OCI-LY1 (cell line): ENCODE results near the gene PWWP3B.
"Not testable (repeated sequence)": the region's sequence is repeated elsewhere in the genome, so short reads cannot be mapped to it uniquely, and the experiment has no call there.

ENCODE experiments used
- H2AFZ ChIP-seq: fragments of 200-600 bp; sonication (generic), shearing (Covaris generic); 2 replicates; pipeline ENCODE4 v1.6.0; 2014; ENCODE audit warnings: antibody characterized with exemption, mild to moderate bottlenecking, low read length
- H3F3A ChIP-seq: fragments of 200-600 bp; sonication (generic), shearing (Covaris generic); 2 replicates; pipeline ENCODE4 v1.6.0; 2014; ENCODE audit warnings: mild to moderate bottlenecking, antibody characterized with exemption, low read length, moderate library complexity; ENCODE audit not compliant: insufficient read depth
- H3K27ac ChIP-seq: fragments of 200-600 bp; sonication (generic); 2 replicates; pipeline ENCODE4 v1.5.1; 2014; ENCODE audit warnings: low read length, mixed run types, mild to moderate bottlenecking, low read depth; ENCODE audit not compliant: poor library complexity, severe bottlenecking
- H3K27me3 ChIP-seq: fragments of 200-600 bp; sonication (generic); 2 replicates; pipeline ENCODE4 v1.6.0; 2014; ENCODE audit warnings: antibody characterized with exemption, mild to moderate bottlenecking, low read length, moderate library complexity; ENCODE audit not compliant: insufficient read depth
- H3K36me3 ChIP-seq: fragments of 200-600 bp; sonication (generic); 2 replicates; pipeline ENCODE4 v1.6.1; 2014; ENCODE audit warnings: mild to moderate bottlenecking, antibody characterized with exemption, low read length, moderate library complexity, mixed read lengths; ENCODE audit not compliant: insufficient read depth
- H3K4me1 ChIP-seq: fragments of 200-600 bp; sonication (generic); 2 replicates; pipeline ENCODE4 v1.5.1; 2014; ENCODE audit warnings: mild to moderate bottlenecking, low read length, moderate library complexity; ENCODE audit not compliant: insufficient read depth, severe bottlenecking
- H3K4me2 ChIP-seq: fragments of 200-600 bp; sonication (generic), shearing (Covaris generic); 2 replicates; pipeline ENCODE4 v1.6.1; 2014; ENCODE audit warnings: low read length
- H3K4me3 ChIP-seq: fragments of 200-600 bp; sonication (generic); 2 replicates; pipeline ENCODE4 v1.5.1; 2014; ENCODE audit warnings: low read length, low read depth, mild to moderate bottlenecking, mixed read lengths; ENCODE audit not compliant: poor library complexity, severe bottlenecking
- H3K79me2 ChIP-seq: fragments of 200-600 bp; shearing (Covaris generic); 2 replicates; pipeline ENCODE4 v1.6.1; 2016; ENCODE audit warnings: mixed run types, low read length, mixed read lengths; ENCODE audit not compliant: insufficient read depth
- H3K9ac ChIP-seq: fragments of 200-600 bp; sonication (generic), shearing (Covaris generic); 2 replicates; pipeline ENCODE4 v1.6.1; 2014; ENCODE audit warnings: mild to moderate bottlenecking, low read length, mixed read lengths
- H3K9me2 ChIP-seq: fragments of 200-600 bp; sonication (generic), shearing (Covaris generic); 2 replicates; pipeline ENCODE4 v1.6.1; 2014; ENCODE audit warnings: low read depth, mild to moderate bottlenecking, low read length, mixed read lengths
- H3K9me3 ChIP-seq: fragments of 200-600 bp; shearing (Covaris generic); 2 replicates; pipeline ENCODE4 v1.6.1; 2014; ENCODE audit warnings: low read length, mixed read lengths
- H4K20me1 ChIP-seq: fragments of 200-600 bp; sonication (generic), shearing (Covaris generic); 2 replicates; pipeline ENCODE4 v1.6.0; 2016; ENCODE audit warnings: mild to moderate bottlenecking, low read length; ENCODE audit not compliant: insufficient read depth
- EZH2 ChIP-seq: fragments of 200-600 bp; sonication (generic), shearing (Covaris generic); IDR thresholded peaks from 2 replicates; pipeline ENCODE4 v1.8.0; 2017; ENCODE audit warnings: borderline replicate concordance, mixed run types, mild to moderate bottlenecking, antibody characterized with exemption, low read length, moderate library complexity, mixed read lengths
- TF ChIP-seq, protein P1 (sequence below): fragments of 200-600 bp; sonication (generic), shearing (Covaris generic); IDR thresholded peaks from 2 replicates; pipeline ENCODE4 v1.5.1; 2017; ENCODE audit warnings: mild to moderate bottlenecking, antibody characterized with exemption, low read length, moderate library complexity, mixed read lengths

Gene PWWP3B

DNA sequence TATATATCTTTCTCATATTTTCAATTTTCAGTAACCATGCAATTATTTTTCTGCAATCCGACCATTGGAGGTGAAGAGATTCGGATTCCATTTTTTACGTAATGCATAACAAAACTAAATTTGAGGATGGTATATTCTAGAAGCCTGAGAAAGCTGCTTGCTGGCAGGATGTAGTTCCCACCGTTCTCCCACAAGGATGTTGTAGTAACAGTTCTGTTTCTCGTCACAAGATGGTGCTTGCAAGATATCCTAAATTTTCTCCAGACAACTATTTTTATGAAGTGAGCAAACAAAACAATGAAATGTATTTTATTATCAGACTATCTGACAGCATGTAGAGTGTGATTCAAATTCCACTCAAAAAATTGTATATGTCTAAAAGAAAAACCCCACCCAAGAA lies 10.7 kb downstream of the PWWP3B start:
- Histone ChIP-seq H3K9me2 (no peaks in the 10 kb centered on the region), H3K27me3 (no peaks in the 10 kb centered on the region), H4K20me1 (no peaks in the 10 kb centered on the region)

GRCh38 chrX:106183685-106184084 lies 15.6 kb downstream of the PWWP3B start:
- not testable (repeated sequence) for H3K9ac ChIP-seq, H3K4me1 ChIP-seq, H3K36me3 ChIP-seq, H3K9me2 ChIP-seq, H3K27me3 ChIP-seq, H2AFZ ChIP-seq, H4K20me1 ChIP-seq, H3K9me3 ChIP-seq, H3K79me2 ChIP-seq, H3K4me2 ChIP-seq, H3F3A ChIP-seq, H3K27ac ChIP-seq, H3K4me3 ChIP-seq

More for the DNA sequence above, 10.7 kb downstream of the PWWP3B start:
- H3K36me3 ChIP-seq, result no peaks in the 10 kb centered on the region
- no peaks in the 10 kb centered on the region for H3K9me3 ChIP-seq
- H2AFZ ChIP-seq, result no peak overlapping the region
- H3K27ac ChIP-seq, result no peak overlapping the region
- no peaks in the 10 kb centered on the region for H3K4me1 ChIP-seq
- H3K4me3 ChIP-seq, result no peak overlapping the region
- no peak overlapping the region for H3K9ac ChIP-seq
- H3K4me2 ChIP-seq, result no peak overlapping the region
- H3F3A ChIP-seq, result no peaks in the 10 kb centered on the region
- no peaks in the 10 kb centered on the region for H3K79me2 ChIP-seq
- TF ChIP-seq, protein P1, sequence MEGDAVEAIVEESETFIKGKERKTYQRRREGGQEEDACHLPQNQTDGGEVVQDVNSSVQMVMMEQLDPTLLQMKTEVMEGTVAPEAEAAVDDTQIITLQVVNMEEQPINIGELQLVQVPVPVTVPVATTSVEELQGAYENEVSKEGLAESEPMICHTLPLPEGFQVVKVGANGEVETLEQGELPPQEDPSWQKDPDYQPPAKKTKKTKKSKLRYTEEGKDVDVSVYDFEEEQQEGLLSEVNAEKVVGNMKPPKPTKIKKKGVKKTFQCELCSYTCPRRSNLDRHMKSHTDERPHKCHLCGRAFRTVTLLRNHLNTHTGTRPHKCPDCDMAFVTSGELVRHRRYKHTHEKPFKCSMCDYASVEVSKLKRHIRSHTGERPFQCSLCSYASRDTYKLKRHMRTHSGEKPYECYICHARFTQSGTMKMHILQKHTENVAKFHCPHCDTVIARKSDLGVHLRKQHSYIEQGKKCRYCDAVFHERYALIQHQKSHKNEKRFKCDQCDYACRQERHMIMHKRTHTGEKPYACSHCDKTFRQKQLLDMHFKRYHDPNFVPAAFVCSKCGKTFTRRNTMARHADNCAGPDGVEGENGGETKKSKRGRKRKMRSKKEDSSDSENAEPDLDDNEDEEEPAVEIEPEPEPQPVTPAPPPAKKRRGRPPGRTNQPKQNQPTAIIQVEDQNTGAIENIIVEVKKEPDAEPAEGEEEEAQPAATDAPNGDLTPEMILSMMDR, result no peak
- TF ChIP-seq EZH2, result no peak

DNA sequence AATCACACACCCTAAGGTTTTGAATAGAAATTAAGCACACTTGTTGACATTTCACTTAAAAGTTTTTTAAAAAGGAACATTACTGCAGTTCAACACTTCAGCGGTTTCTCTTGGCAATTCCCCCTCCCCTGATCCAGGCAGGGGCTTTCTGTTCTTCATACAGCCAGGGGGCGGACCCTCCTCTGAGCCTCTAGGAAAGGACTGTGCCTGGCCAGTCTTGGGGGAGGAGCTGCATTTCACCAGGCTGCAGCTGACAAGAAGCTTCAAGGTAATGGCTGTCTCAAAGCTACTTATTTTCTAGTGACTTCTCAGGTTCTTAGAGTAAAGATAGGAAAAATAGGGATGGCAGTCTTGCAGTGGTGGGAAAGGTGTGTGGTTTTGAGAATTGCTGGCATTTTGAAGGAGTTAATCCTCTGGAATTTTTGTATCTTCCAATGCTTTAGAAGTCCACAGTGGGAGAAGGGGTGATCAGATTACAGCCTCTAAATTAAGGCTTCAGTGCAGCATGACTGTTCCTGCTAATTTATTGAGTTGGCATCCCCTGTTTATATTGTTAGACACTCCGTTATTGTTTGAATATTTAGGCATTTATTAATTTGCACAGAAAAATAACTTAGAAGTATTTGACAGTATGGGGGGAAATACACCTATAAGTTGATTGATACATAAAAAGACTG lies 33.5 kb downstream of the PWWP3B start:
- no peak overlapping the region for H3K4me2 ChIP-seq

More for the DNA sequence above, 33.5 kb downstream of the PWWP3B start:
- Histone ChIP-seq H2AFZ (no peak overlapping the region), H3K9me2 (no peaks in the 10 kb centered on the region), H3K36me3 (no peaks in the 10 kb centered on the region), H3K4me3 (no peak overlapping the region), H3K27me3 (no peaks in the 10 kb centered on the region), H3K4me1 (no peaks in the 10 kb centered on the region), H3K79me2 (no peaks in the 10 kb centered on the region), H3K27ac (no peak overlapping the region), H3K9ac (no peak overlapping the region), H3K9me3 (no peaks in the 10 kb centered on the region), H3F3A (no peaks in the 10 kb centered on the region), H4K20me1 (no peaks in the 10 kb centered on the region)
- no peak for TF ChIP-seq EZH2
- TF ChIP-seq, protein P1, result no peak
